T-cell (primary cell): ENCODE data around the gene DRG2. TPM values are rescaled to one million over a fixed set of nuclear protein-coding genes. Genes with fewer than 3 reads are reported as not detected.

Experiments used
- ATAC-seq, 4 experiments: fragments of 200-7000 bp in 3 of 4; fragments of 150-1000 bp in 1 of 4; cut with Tn5 transposase; replicated peaks in 1 of 4; 1 replicate in 3 of 4; 2 replicates in 1 of 4; pipeline ENCODE4 v1.10.0; 2021; ENCODE audit warnings: moderate library complexity in 3 of 4, mild to moderate bottlenecking in 2 of 4, moderate number of reproducible peaks in 1 of 4
- CTCF ChIA-PET, 2 donors: fragments of 300-600 bp; sonication (Branson Sonifier 250); formaldehyde crosslinking; loops; one replicate each; lab custom pipeline; 2022; ENCODE audit warnings: antibody characterized with exemption in 2 of 2; lab: Charles Lee
- POLR2A ChIA-PET, 2 donors: fragments of 300-600 bp; sonication (Branson Sonifier 250); formaldehyde crosslinking; loops; one replicate each; lab custom pipeline; 2022; ENCODE audit warnings: antibody characterized with exemption in 2 of 2; lab: Charles Lee
- DNase-seq, 35 experiments: peaks; one replicate each; pipeline versions ENCODE4 v3.0.0 to v3.0.0-alpha.2; 2013 to 2023
- H3K27ac ChIP-seq: one replicate; pipeline ENCODE4 v1.5.1; 2013; ENCODE audit warnings: low read length
- H3K27me3 ChIP-seq, 2 experiments: replicated peaks in 1 of 2; 1 replicate in 1 of 2; 2 replicates in 1 of 2; pipeline versions ENCODE4 v1.6.1 to v1.7.0; 2013; ENCODE audit warnings: low read length in 1 of 2, mixed read lengths in 1 of 2; ENCODE audit not compliant: control insufficient read depth in 2 of 2, insufficient read depth in 2 of 2; ENCODE audit errors: extremely low read depth in 1 of 2
- H3K36me3 ChIP-seq, 2 donors: 1 replicate in 1 of 2; 2 replicates in 1 of 2; pipeline versions ENCODE4 v1.6.1 to v1.7.0; 2013; ENCODE audit warnings: low read length in 1 of 2; ENCODE audit not compliant: control insufficient read depth in 2 of 2, insufficient read depth in 1 of 2; ENCODE audit errors: extremely low read depth in 1 of 2
- H3K4me1 ChIP-seq, 2 experiments: 1 replicate in 1 of 2; 2 replicates in 1 of 2; pipeline versions ENCODE4 v1.6.1 to v1.7.0; 2013; ENCODE audit warnings: low read length in 2 of 2, mixed read lengths in 1 of 2; ENCODE audit not compliant: insufficient read depth in 2 of 2, control insufficient read depth in 1 of 2; ENCODE audit errors: extremely low read depth in 1 of 2
- H3K4me3 ChIP-seq, 2 donors: 1 replicate in 1 of 2; 2 replicates in 1 of 2; pipeline versions ENCODE4 v1.5.1 to v1.7.0; 2013; ENCODE audit warnings: mild to moderate bottlenecking in 2 of 2, low read length in 1 of 2, moderate library complexity in 1 of 2; ENCODE audit not compliant: control insufficient read depth in 1 of 2; ENCODE audit errors: extremely low read depth in 1 of 2
- H3K9me3 ChIP-seq: 2 replicates; pipeline ENCODE4 v1.7.0; 2013
- H3K27ac Mint-ChIP-seq, 2 donors: one replicate each; pipeline ENCODE4 v1.8.0; 2020 to 2021; ENCODE audit warnings: mild to moderate bottlenecking in 2 of 2, mixed read lengths in 2 of 2
- H3K27me3 Mint-ChIP-seq, 2 donors: one replicate each; pipeline ENCODE4 v1.8.0; 2021 to 2022; ENCODE audit warnings: mixed read lengths in 2 of 2
- H3K36me3 Mint-ChIP-seq: one replicate; pipeline ENCODE4 v1.8.0; 2021; ENCODE audit warnings: mixed read lengths
- H3K4me1 Mint-ChIP-seq, 3 donors: one replicate each; pipeline ENCODE4 v1.8.0; 2020 to 2022; ENCODE audit warnings: mixed read lengths in 3 of 3, mild to moderate bottlenecking in 1 of 3
- H3K4me3 Mint-ChIP-seq, 3 donors: one replicate each; pipeline ENCODE4 v1.8.0; 2020 to 2022; ENCODE audit warnings: mild to moderate bottlenecking in 3 of 3, mixed read lengths in 3 of 3, moderate library complexity in 3 of 3
- H3K9me3 Mint-ChIP-seq, 3 donors: one replicate each; pipeline ENCODE4 v1.8.0; 2020 to 2022; ENCODE audit warnings: mixed read lengths in 3 of 3
- WGBS: methylation state at CpG from one replicate; pipeline ENCODE4 v1.1.5; 2013; ENCODE audit warnings: missing lambda C conversion rate; ENCODE audit not compliant: insufficient coverage; 5-methylcytosine and 5-hydroxymethylcytosine counted together
- total RNA-seq, 35 experiments: library from RNA in 6 of 35; stranded (reverse) in 6 of 35; fragments of 120-200 nt in 1 of 35; gene quantifications; one replicate each; pipeline versions ENCODE4 v1.2.1 to v1.2.4 and lab custom pipeline; 2013 to 2026

Gene DRG2
- total RNA-seq, 5 donors from 2014 or later (not counting 1 experiment from before 2014, with no cell fraction given): 48.1 to 65.7 (median 57.3) TPM

DNA sequence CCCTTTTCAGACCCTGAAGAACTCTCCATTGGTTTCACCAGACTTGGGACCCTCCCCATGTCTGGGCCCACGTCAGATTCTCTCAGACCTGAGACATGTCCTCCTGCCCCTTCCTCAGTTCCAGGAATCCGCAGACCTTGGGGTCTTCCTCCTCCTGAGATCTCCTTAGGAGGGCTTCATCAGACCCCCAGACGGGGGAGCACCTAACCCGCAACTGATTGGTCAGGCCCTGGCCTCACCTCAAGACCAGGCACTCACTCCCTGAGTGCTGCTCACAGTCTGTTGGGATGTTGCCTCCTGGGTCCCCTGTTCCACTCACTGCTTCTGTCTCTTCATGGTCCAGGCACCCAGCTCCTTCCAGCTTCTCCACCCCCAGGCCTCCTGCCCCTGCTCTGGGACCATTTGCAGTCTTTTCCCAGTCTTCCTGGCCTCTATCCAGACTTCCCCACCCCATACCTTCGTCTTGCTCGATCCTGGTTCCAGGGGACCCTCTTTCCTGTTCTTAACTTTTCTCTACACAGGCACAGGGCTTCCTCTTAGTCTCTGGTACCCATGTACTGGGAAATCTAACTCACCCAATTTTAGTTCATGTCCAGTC is 47.4 kb upstream of the DRG2 start:
- Mint-ChIP-seq H3K36me3 (peaks cover 5% of the 10 kb centered on the region), H3K27ac (peak overlapping the region; percentile 75 to 81), H3K27me3 (no peaks in the 10 kb centered on the region), H3K4me1 (peaks cover 45 to 59% (median 57%) of the 10 kb centered on the region in 3 donors), H3K4me3 (peak overlapping the region; percentile 88 to 91 (median 91)), H3K9me3 (no peaks in the 10 kb centered on the region)
- Histone ChIP-seq H3K27me3 (no peaks in the 10 kb centered on the region), H3K36me3 (peaks cover 0 to 2% of the 10 kb centered on the region in 2 donors), H3K9me3 (no peaks in the 10 kb centered on the region), H3K4me3 (peak overlapping the region; percentile 67 to 91), H3K27ac (no peak overlapping the region), H3K4me1 (peaks cover 13 to 36% of the 10 kb centered on the region in 2 experiments)
- CTCF ChIA-PET: no interaction called here
- DNase-seq (peak in 2 of 35 experiments; percentile 4 to 11), ATAC-seq (no peak)
- 68% methylated on average over 6 of the region's 6 CpGs for WGBS
- POLR2A ChIA-PET: interaction anchor here in 1 of 2 donors (0.6 kb wide), 2 partner anchors 71 to 149 kb away, joined by 3 to 4 read pairs; no protein-coding TSS in a partner anchor

DNA sequence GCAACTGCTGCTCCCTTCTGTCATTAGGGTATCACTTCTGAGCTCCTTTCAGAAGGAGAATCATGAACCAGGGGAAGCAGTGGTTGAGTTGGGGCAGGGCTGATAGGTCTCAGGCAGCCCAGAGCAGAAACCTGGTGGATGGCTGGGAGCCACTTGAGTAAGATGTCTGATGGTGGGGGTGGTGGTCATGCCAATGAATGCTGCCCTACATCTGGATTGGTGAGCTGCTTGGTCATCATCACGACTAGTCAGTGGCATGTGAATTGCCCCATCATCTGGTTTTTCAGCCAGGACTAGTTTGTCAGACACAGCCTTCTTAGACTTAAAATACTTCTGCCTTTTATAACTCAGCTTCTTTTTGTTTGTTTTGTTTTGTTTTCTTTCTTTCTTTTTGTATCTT is 46.0 kb upstream of the DRG2 start:
- Mint-ChIP-seq H3K36me3 (peaks cover 5% of the 10 kb centered on the region), H3K9me3 (no peaks in the 10 kb centered on the region), H3K4me1 (peaks cover 45 to 55% (median 54%) of the 10 kb centered on the region in 3 donors), H3K27me3 (no peaks in the 10 kb centered on the region), H3K27ac (no peak overlapping the region), H3K4me3 (peak overlapping the region; percentile 88 to 91 (median 91))
- DNase-seq (no peak), ATAC-seq (no peak)
- Histone ChIP-seq H3K27me3 (no peaks in the 10 kb centered on the region), H3K4me3 (no peak overlapping the region), H3K36me3 (peaks cover 0 to 9% of the 10 kb centered on the region in 2 donors), H3K4me1 (peaks cover 13 to 36% of the 10 kb centered on the region in 2 experiments), H3K27ac (no peak overlapping the region), H3K9me3 (no peaks in the 10 kb centered on the region)
- ChIA-PET POLR2A (interaction anchor here in 1 of 2 donors (0.6 kb wide), 1 partner anchor 358 kb away, joined by 3 read pairs; no protein-coding TSS in a partner anchor), CTCF (no interaction called here)
- WGBS: no CpG with 5 or more reads among the region's 1 CpG

GRCh38 chr17:18042983-18043382 is 44.8 kb upstream of the DRG2 start:
- 97% methylated on average over 4 of the region's 8 CpGs for WGBS
- no peak overlapping the region for H3K27ac Mint-ChIP-seq
- no peak overlapping the region for H3K4me3 Mint-ChIP-seq
- no peaks in the 10 kb centered on the region for H3K9me3 ChIP-seq
- POLR2A ChIA-PET: no interaction called here
- peaks cover 10 to 26% of the 10 kb centered on the region in 2 experiments for H3K4me1 ChIP-seq
- CTCF ChIA-PET: no interaction called here
- H3K27me3 ChIP-seq: no peaks in the 10 kb centered on the region
- peaks cover 35 to 45% (median 44%) of the 10 kb centered on the region in 3 donors for H3K4me1 Mint-ChIP-seq
- peaks cover 12% of the 10 kb centered on the region for H3K36me3 Mint-ChIP-seq
- H3K27ac ChIP-seq: no peak overlapping the region
- peaks cover 0 to 18% of the 10 kb centered on the region in 2 donors for H3K36me3 ChIP-seq
- H3K27me3 Mint-ChIP-seq: no peaks in the 10 kb centered on the region
- no peak overlapping the region for H3K4me3 ChIP-seq
- ATAC-seq (no peak), DNase-seq (no peak)
- no peaks in the 10 kb centered on the region for H3K9me3 Mint-ChIP-seq

DNA sequence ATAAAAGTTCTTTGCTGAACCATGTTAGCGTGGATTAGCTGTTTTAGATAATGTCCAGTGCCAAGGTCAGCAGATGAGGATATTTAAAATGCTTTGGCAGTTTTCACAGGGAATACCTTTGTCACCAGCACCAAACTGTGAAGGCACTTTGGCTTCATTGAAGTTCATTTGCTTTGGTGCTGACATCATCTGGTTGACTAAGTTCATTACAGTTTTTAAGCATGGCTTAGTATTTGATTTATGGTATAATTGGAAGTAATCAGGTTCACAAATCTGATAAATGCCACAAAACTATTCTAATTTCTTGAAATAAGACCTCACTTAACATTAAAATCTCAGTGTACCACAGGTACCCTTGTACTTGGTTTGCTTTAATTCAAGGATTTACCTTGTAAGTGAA is 44.3 kb upstream of the DRG2 start:
- ChIA-PET CTCF (no interaction called here), POLR2A (no interaction called here)
- WGBS: 80% methylated on average over 1 of the region's 1 CpG
- Histone ChIP-seq H3K36me3 (peaks cover 0 to 18% of the 10 kb centered on the region in 2 donors), H3K27me3 (no peaks in the 10 kb centered on the region), H3K4me3 (no peak overlapping the region), H3K4me1 (peaks cover 6 to 21% of the 10 kb centered on the region in 2 experiments), H3K9me3 (no peaks in the 10 kb centered on the region), H3K27ac (no peak overlapping the region)
- Mint-ChIP-seq H3K27ac (no peak overlapping the region), H3K9me3 (no peaks in the 10 kb centered on the region), H3K27me3 (no peaks in the 10 kb centered on the region), H3K4me3 (no peak overlapping the region), H3K36me3 (peaks cover 12% of the 10 kb centered on the region), H3K4me1 (peaks cover 31 to 40% (median 40%) of the 10 kb centered on the region in 3 donors)
- DNase-seq (peak in 1 of 35 experiments; percentile 35), ATAC-seq (no peak)

DNA sequence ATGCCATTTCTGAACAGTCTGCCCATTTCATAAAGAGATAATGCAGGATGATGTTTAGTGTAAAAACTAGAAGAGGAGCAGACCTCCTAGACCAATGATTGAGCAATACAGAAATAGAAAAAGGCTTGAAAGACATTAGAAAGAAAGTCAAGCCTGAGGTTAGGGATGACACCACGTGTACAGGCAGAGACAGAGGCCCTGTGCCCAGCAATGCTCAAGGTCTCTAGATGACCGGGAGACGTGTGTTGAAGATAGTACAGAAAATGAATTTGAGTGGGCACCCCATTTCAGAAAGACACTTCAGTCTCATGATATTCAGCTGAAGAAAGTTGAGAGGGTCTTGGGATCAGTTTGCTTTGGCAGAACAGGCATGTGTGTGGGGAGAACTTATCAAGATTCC is 43.1 kb upstream of the DRG2 start:
- Mint-ChIP-seq H3K4me1 (peaks cover 31 to 33% (median 33%) of the 10 kb centered on the region in 3 donors), H3K4me3 (no peak overlapping the region), H3K36me3 (peaks cover 12% of the 10 kb centered on the region), H3K9me3 (no peaks in the 10 kb centered on the region), H3K27ac (no peak overlapping the region), H3K27me3 (no peaks in the 10 kb centered on the region)
- no peak overlapping the region for H3K27ac ChIP-seq
- CTCF ChIA-PET: no interaction called here
- WGBS: 100% methylated on average over 1 of the region's 3 CpGs
- POLR2A ChIA-PET: no interaction called here
- H3K36me3 ChIP-seq: peaks cover 0 to 18% of the 10 kb centered on the region in 2 donors
- ATAC-seq: no peak
- DNase-seq: no peak
- H3K27me3 ChIP-seq: no peaks in the 10 kb centered on the region
- no peak overlapping the region for H3K4me3 ChIP-seq
- H3K4me1 ChIP-seq: peaks cover 6 to 19% of the 10 kb centered on the region in 2 experiments
- no peaks in the 10 kb centered on the region for H3K9me3 ChIP-seq

DNA sequence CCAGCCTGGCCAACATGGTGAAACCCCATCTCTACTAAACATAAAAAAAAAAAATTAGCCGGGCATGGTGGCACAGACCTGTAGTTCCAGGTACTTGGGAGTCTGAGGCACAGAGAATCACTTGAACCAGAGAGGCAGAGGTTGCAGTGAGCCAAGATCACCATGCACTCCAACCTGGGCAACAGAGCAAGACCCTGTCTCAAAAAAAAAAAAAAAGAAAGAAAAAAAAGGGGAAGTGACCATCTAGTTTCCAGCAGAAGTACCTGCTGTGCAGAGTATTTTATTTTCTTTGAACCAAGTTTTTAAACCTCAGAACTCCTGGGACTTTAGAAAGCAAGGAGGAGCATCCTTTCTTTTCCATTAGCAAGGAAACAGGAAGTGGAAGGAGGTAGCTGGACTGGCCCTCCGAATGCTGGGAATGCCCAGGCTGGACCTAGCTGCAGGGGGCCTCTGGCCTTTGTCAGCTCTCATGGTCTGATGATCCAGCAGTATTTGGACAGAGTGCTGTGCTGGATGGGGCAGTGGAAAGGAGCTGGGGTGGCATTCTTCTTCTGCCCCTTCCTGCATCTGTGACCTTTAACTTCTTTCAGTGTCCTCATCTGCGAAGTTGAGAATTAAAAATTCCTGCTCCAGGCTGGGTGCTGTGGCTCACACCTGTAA is 41.9 kb upstream of the DRG2 start:
- DNase-seq: no peak
- H3K4me1 Mint-ChIP-seq: peaks cover 22 to 25% (median 24%) of the 10 kb centered on the region in 3 donors
- CTCF ChIA-PET: interaction anchor here in 1 of 2 donors (1.1 kb wide), 1 partner anchor 22 kb away, joined by 4 read pairs; no protein-coding TSS in a partner anchor
- no peak for ATAC-seq
- no peak overlapping the region for H3K4me3 Mint-ChIP-seq
- Histone ChIP-seq H3K9me3 (no peaks in the 10 kb centered on the region), H3K27me3 (no peaks in the 10 kb centered on the region), H3K27ac (no peak overlapping the region), H3K36me3 (peaks cover 0 to 18% of the 10 kb centered on the region in 2 donors), H3K4me1 (peaks cover 0 to 8% of the 10 kb centered on the region in 2 experiments), H3K4me3 (no peak overlapping the region)
- WGBS: 100% methylated on average over 1 of the region's 3 CpGs
- no peaks in the 10 kb centered on the region for H3K27me3 Mint-ChIP-seq
- H3K9me3 Mint-ChIP-seq: no peaks in the 10 kb centered on the region
- peaks cover 16% of the 10 kb centered on the region for H3K36me3 Mint-ChIP-seq
- H3K27ac Mint-ChIP-seq: no peak overlapping the region
- POLR2A ChIA-PET: no interaction called here
